K562 (cell line): ENCODE results near the gene FGFBP3. TPM values are rescaled to one million over a fixed set of nuclear protein-coding genes. Genes with fewer than 3 reads are reported as not detected.
A peak's percentile ranks its signal among the peaks of the same experiment; 100 is the strongest.

Experiments used
- ATAC-seq: fragments of 200-7000 bp; cut with Tn5 transposase; 3 replicates; pipeline ENCODE4 v1.9.1; 2020; ENCODE audit warnings: moderate library complexity
- BruUV-seq: library from RNA; stranded (reverse); fragments of 400-500 nt; replicated peaks from 2 replicates; lab custom pipeline; 2021; lab: Mats Ljungman, UMichigan
- CTCF ChIA-PET: fragments of 300-600 bp; formaldehyde crosslinking; extraction: SDS; loops from one replicate; lab custom pipeline; 2021; ENCODE audit warnings: low intra/inter-chr PET ratio; lab: Yijun Ruan, JAX
- POLR2A ChIA-PET: fragments of 300-600, 350-650 bp; sonication (Branson Sonifier 250); formaldehyde crosslinking; extraction: SDS; loops from one replicate; lab custom pipeline; 2021; ENCODE audit warnings: antibody characterized with exemption, inconsistent platforms; lab: Yijun Ruan, JAX
- DNase-seq, 4 experiments: peaks; one replicate each; pipeline versions ENCODE4 v3.0.0 to v3.0.0-alpha.2; 2011 to 2018; ENCODE audit warnings: low spot score in 3 of 4, mixed read lengths in 3 of 4; ENCODE audit errors: extremely low read depth in 1 of 4
- FAIRE-seq: peaks from 2 replicates; lab custom pipeline; 2011; peaks lifted over from hg19 to GRCh38; lab: Jason Lieb, UNC
- H2AFZ ChIP-seq: 2 replicates; pipeline ENCODE4 v1.6.0; 2011; ENCODE audit warnings: low read depth, low read length, control low read depth, inconsistent platforms
- H3K27ac ChIP-seq: fragments of 200-600 bp; 3 replicates; pipeline ENCODE4 v1.8.0; 2011; ENCODE audit warnings: low read depth, mild to moderate bottlenecking, control low read depth, inconsistent platforms, low read length, moderate library complexity, mixed read lengths; ENCODE audit errors: extremely low read depth
- H3K27me3 ChIP-seq, 2 experiments: fragments of 300-600 bp in 1 of 2; 2 replicates in 1 of 2; 3 replicates in 1 of 2; pipeline versions ENCODE4 v1.6.0 to v1.8.0; 2011; ENCODE audit warnings: inconsistent platforms in 2 of 2, low read length in 2 of 2, mild to moderate bottlenecking in 1 of 2, mixed read lengths in 1 of 2, moderate library complexity in 1 of 2; ENCODE audit not compliant: control insufficient read depth in 2 of 2, insufficient read depth in 2 of 2
- H3K36me3 ChIP-seq: fragments of 300-600 bp; 3 replicates; pipeline ENCODE4 v1.8.0; 2011; ENCODE audit warnings: mild to moderate bottlenecking, low read length, inconsistent platforms; ENCODE audit not compliant: control insufficient read depth, insufficient read depth
- H3K4me1 ChIP-seq, 2 experiments: fragments of 200-600 bp in 1 of 2; replicated peaks in 1 of 2; 2 replicates in 1 of 2; 3 replicates in 1 of 2; pipeline versions ENCODE4 v1.5.1 to v1.8.0; 2011; ENCODE audit warnings: inconsistent platforms in 2 of 2, low read length in 2 of 2, mild to moderate bottlenecking in 1 of 2, mixed read lengths in 1 of 2, moderate library complexity in 1 of 2; ENCODE audit not compliant: control insufficient read depth in 2 of 2, insufficient read depth in 2 of 2
- H3K4me2 ChIP-seq: 2 replicates; pipeline ENCODE4 v1.6.1; 2011; ENCODE audit warnings: low read length, control low read depth, inconsistent platforms, mixed read lengths; ENCODE audit not compliant: insufficient read depth
- H3K4me3 ChIP-seq: fragments of 200-600 bp; sonication (generic), shearing (Covaris generic); 2 replicates; pipeline ENCODE4 v1.5.1; 2016; ENCODE audit warnings: control low read depth, inconsistent platforms
- H3K79me2 ChIP-seq: fragments of 200-600 bp; 3 replicates; pipeline ENCODE4 v1.8.0; 2011; ENCODE audit warnings: low read length, inconsistent platforms; ENCODE audit not compliant: control insufficient read depth, insufficient read depth
- H3K9ac ChIP-seq, 2 experiments: 2 replicates each; pipeline versions ENCODE4 v1.6.0 to v1.6.1; 2011; ENCODE audit warnings: low read depth in 2 of 2, low read length in 2 of 2, control low read depth in 1 of 2, inconsistent platforms in 1 of 2, mild to moderate bottlenecking in 1 of 2, mixed read lengths in 1 of 2; ENCODE audit not compliant: insufficient read depth in 1 of 2
- H3K9me1 ChIP-seq: one replicate; pipeline ENCODE4 v1.6.0; 2011; ENCODE audit warnings: inconsistent platforms, mild to moderate bottlenecking, low read length, moderate library complexity; ENCODE audit not compliant: control insufficient read depth, insufficient read depth
- H3K9me3 ChIP-seq: replicated peaks from 2 replicates; pipeline ENCODE4 v1.5.1; 2011; ENCODE audit warnings: low read depth, low read length, inconsistent platforms; ENCODE audit not compliant: control insufficient read depth, insufficient read depth
- H4K20me1 ChIP-seq: replicated peaks from 2 replicates; pipeline ENCODE4 v1.6.1; 2011; ENCODE audit warnings: low read length, inconsistent platforms, mixed read lengths; ENCODE audit not compliant: control insufficient read depth, insufficient read depth
- BCOR ChIP-seq: fragments of 450-650 bp; IDR thresholded peaks from 2 replicates; pipeline ENCODE4 v1.6.1; 2016
- EHMT2 ChIP-seq: fragments of 450-650 bp; IDR thresholded peaks from 2 replicates; pipeline ENCODE4 v1.6.1; 2018; ENCODE audit warnings: antibody characterized with exemption
- MBD2 ChIP-seq: sonication (generic); IDR thresholded peaks from 2 replicates; pipeline ENCODE4 v1.6.1; 2016; ENCODE audit warnings: low read depth, borderline replicate concordance
- MTA3 ChIP-seq: fragments of 450-650 bp; formaldehyde crosslinking; IDR thresholded peaks from 2 replicates; pipeline ENCODE4 v1.6.1; 2017; ENCODE audit warnings: mild to moderate bottlenecking, borderline replicate concordance
- NFIC ChIP-seq: fragments of 450-650 bp; IDR thresholded peaks from 2 replicates; pipeline ENCODE4 v1.6.1; 2017; ENCODE audit warnings: mild to moderate bottlenecking, inconsistent platforms
- NFIX ChIP-seq: fragments of 250-450 bp; sonication (Bioruptor Pico); IDR thresholded peaks from 2 replicates; pipeline ENCODE4 v1.4.0; 2020; ENCODE audit warnings: low read depth, mild to moderate bottlenecking, moderate library complexity
- NONO ChIP-seq, 2 experiments: fragments of 200-400 bp in 1 of 2; fragments of 450-650 bp in 1 of 2; formaldehyde crosslinking in 1 of 2; IDR thresholded peaks; 2 replicates each; pipeline ENCODE4 v1.6.1; 2017; ENCODE audit warnings: low read depth in 2 of 2, mild to moderate bottlenecking in 2 of 2, moderate library complexity in 2 of 2, low read length in 1 of 2
- NR3C1 ChIP-seq: sonication (generic); formaldehyde crosslinking; IDR thresholded peaks from 2 replicates; pipeline ENCODE4 v1.8.1; 2022; ENCODE audit warnings: missing genetic modification reagents
- PML ChIP-seq: IDR thresholded peaks from 2 replicates; pipeline ENCODE4 v1.6.1; 2012; ENCODE audit warnings: low read length, inconsistent platforms
- PURB ChIP-seq: sonication (generic); formaldehyde crosslinking; IDR thresholded peaks from 2 replicates; pipeline ENCODE4 v1.9.0; 2021; ENCODE audit warnings: low read depth, mild to moderate bottlenecking, missing genetic modification reagents
- RBBP5 ChIP-seq: fragments of 200-600 bp; sonication (generic); IDR thresholded peaks from 2 replicates; pipeline ENCODE4 v1.6.1; 2012; ENCODE audit warnings: borderline replicate concordance, mild to moderate bottlenecking, low read length, control low read depth, inconsistent platforms; ENCODE audit not compliant: insufficient read depth, poor library complexity, severe bottlenecking
- TRIM24 ChIP-seq, 2 experiments: fragments of 450-650 bp; IDR thresholded peaks; 2 replicates each; pipeline ENCODE4 v1.6.1; 2016
- ZBTB1 ChIP-seq: sonication (generic); formaldehyde crosslinking; IDR thresholded peaks from 2 replicates; pipeline ENCODE4 v1.8.1; 2023; ENCODE audit warnings: missing genetic modification reagents, low read depth, mild to moderate bottlenecking, borderline replicate concordance
- ZNF431 ChIP-seq: sonication (generic); formaldehyde crosslinking; IDR thresholded peaks from 2 replicates; pipeline ENCODE4 v1.8.0; 2022; ENCODE audit warnings: mild to moderate bottlenecking, missing genetic modification reagents
- WGBS: fragments of 100-300 bp; shearing (Covaris generic); methylation state at CpG from one replicate; pipeline ENCODE4 v1.1.6; 2016; ENCODE audit warnings: low coverage, mixed read lengths; ENCODE audit not compliant: insufficient coverage; ENCODE audit errors: missing lambda C conversion rate; 5-methylcytosine and 5-hydroxymethylcytosine counted together
- in situ Hi-C: fragments of 300-500 bp; cut with MboI; formaldehyde crosslinking; loops from 4 replicates; pipeline ENCODE4 v1.15.0; 2018; ENCODE audit warnings: inconsistent platforms, mixed read lengths
- intact Hi-C: fragments of 100-400 bp; cut with micrococcal nuclease; formaldehyde crosslinking; loops from 2 replicates; pipeline ENCODE4 v1.14.2; 2022
- polyA plus RNA-seq, 8 experiments: library from polyadenylated mRNA; depleted of rRNA in 4 of 8; stranded (reverse) in 5 of 8; unstranded in 3 of 8; fragments of >200 nt; fragmentation: Nextera tagmentation in 2 of 8; fragmentation: Illumina TruSeq in 1 of 8; extraction: Ambion mirVana in 2 of 8; extraction: Trizol in 1 of 8; gene quantifications; 2 replicates each; pipeline versions ENCODE4 v1.2.1 to v1.2.3, GENCODE V29; 2011 to 2014; ENCODE audit warnings: inconsistent platforms in 1 of 8, missing spikeins in 1 of 8
- total RNA-seq, 7 experiments: library from RNA; depleted of rRNA in 6 of 7; stranded (reverse); fragments of >200 nt in 6 of 7; fragmentation: Illumina TruSeq in 2 of 7; extraction: Trizol in 2 of 7; gene quantifications; 2 replicates each; pipeline versions ENCODE4 v1.2.1 to v1.2.3, GENCODE V29; 2011 to 2021; ENCODE audit warnings: low replicate concordance in 1 of 7
- TF ChIP-seq, protein P1 (sequence below): fragments of 450-650 bp; formaldehyde crosslinking; IDR thresholded peaks from 2 replicates; pipeline ENCODE4 v1.4.0; 2022; ENCODE audit warnings: mild to moderate bottlenecking, moderate library complexity
- TF ChIP-seq, protein P2 (sequence below): fragments of 450-650 bp; conservative IDR thresholded peaks from 2 replicates; pipeline ENCODE4 v1.6.1; 2016; ENCODE audit warnings: missing genetic modification characterization, low read depth, mild to moderate bottlenecking, missing compliant biosample characterization, moderate library complexity

The FGFBP3 gene
- total and polyA plus RNA-seq, 9 of the 15 experiments (the other 6 are each of a cell fraction or from before 2014, with no cell fraction given) = 0.58 to 3.0 (median 1.5) TPM

DNA sequence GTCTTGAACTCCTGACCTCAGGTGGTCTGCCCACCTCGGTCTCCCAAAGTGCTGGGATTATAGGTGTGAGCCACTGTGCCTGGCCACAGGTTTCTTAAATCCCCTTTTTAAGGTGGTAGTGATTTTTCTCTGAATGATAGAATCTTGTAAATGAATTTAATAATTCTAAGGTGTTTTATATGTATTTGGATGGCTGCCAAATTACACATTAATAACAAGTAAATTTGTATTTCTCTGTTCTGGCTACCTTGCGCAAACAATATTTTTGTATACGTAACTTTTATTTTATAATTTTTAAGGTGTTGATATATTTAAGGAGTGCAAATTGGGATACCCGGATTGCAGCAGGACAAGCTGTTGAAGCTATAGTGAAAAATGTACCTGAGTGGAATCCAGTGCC, 30.4 kb upstream of the FGFBP3 start:
- Histone ChIP-seq H3K36me3 (peaks cover 69% of the 10 kb centered on the region; the same call in 2 of the 3 replicates), H3K27me3 (no peaks in the 10 kb centered on the region), H3K27ac (no peak overlapping the region), H3K9ac (no peak overlapping the region), H2AFZ (no peak overlapping the region), H4K20me1 (no peaks in the 10 kb centered on the region), H3K9me3 (no peaks in the 10 kb centered on the region), H3K9me1 (no peaks in the 10 kb centered on the region), H3K4me3 (no peak overlapping the region), H3K4me1 (no peaks in the 10 kb centered on the region), H3K4me2 (no peak overlapping the region), H3K79me2 (peaks cover 62% of the 10 kb centered on the region)
- intact Hi-C loops (no loop called here), in situ Hi-C loops (no loop called here)
- ATAC-seq (no peak), FAIRE-seq (no peak), DNase-seq (no peak)
- TF ChIP-seq NFIX (CRISPR knock-in tag) (peak; percentile 55; the same call in 1 of the 2 replicates), TRIM24 (IDR thresholded peaks at IDR 0.05) (no peak), NFIC (peak; percentile 71)
- ChIA-PET CTCF (no interaction called here), POLR2A (interaction anchor here (1.1 kb wide), 1 partner anchor 16 kb away, joined by 3 read pairs; the partner anchor contains the start of gene BTAF1)
- BruUV-seq = no TSS peak
- 100% methylated on average over 4 of the region's 4 CpGs for WGBS

DNA sequence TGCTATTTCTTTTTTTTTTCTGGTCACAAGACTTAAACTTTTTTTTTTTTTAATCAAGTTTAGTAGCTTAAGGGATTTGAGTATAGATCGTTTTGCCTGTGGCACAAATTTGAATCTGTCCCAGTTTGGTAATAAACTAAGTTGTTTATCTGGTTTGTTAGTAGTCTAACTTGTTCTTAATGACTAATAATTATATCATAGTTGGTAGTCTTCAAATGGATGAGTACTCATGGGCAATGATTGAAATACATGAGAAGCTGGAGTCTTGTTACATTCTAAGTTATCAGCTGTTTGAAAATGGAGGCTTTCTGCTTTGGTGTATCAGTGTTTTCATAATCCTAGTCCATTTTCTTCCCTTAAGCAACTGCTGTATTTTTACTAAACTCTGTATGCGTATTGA, 26.6 kb upstream of the FGFBP3 start:
- POLR2A ChIA-PET = no interaction called here
- no peak for FAIRE-seq
- H3K36me3 ChIP-seq = peaks cover 66% of the 10 kb centered on the region; the same call in 2 of the 3 replicates

More for the DNA sequence above, 26.6 kb upstream of the FGFBP3 start:
- no peak for ATAC-seq
- no peaks in the 10 kb centered on the region for H3K4me1 ChIP-seq
- no peak overlapping the region for H3K4me2 ChIP-seq
- H2AFZ ChIP-seq = no peak overlapping the region
- H4K20me1 ChIP-seq = peaks cover 16% of the 10 kb centered on the region; the same call in 1 of the 2 replicates
- in situ Hi-C loops (no loop called here), intact Hi-C loops (no loop called here)
- H3K9ac ChIP-seq = no peak overlapping the region
- H3K9me1 ChIP-seq = peaks cover 4% of the 10 kb centered on the region
- peaks cover 92% of the 10 kb centered on the region for H3K79me2 ChIP-seq
- no peak overlapping the region for H3K4me3 ChIP-seq
- CTCF ChIA-PET = no interaction called here
- no peaks in the 10 kb centered on the region for H3K9me3 ChIP-seq
- no peak for TF ChIP-seq BCOR
- no peak for TF ChIP-seq MTA3
- no peak for TF ChIP-seq ZBTB1 (CRISPR knock-in tag)
- TF ChIP-seq, protein P1, sequence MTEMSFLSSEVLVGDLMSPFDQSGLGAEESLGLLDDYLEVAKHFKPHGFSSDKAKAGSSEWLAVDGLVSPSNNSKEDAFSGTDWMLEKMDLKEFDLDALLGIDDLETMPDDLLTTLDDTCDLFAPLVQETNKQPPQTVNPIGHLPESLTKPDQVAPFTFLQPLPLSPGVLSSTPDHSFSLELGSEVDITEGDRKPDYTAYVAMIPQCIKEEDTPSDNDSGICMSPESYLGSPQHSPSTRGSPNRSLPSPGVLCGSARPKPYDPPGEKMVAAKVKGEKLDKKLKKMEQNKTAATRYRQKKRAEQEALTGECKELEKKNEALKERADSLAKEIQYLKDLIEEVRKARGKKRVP (CRISPR knock-in tag) = no peak
- no peak for TF ChIP-seq PML
- TF ChIP-seq, protein P2, sequence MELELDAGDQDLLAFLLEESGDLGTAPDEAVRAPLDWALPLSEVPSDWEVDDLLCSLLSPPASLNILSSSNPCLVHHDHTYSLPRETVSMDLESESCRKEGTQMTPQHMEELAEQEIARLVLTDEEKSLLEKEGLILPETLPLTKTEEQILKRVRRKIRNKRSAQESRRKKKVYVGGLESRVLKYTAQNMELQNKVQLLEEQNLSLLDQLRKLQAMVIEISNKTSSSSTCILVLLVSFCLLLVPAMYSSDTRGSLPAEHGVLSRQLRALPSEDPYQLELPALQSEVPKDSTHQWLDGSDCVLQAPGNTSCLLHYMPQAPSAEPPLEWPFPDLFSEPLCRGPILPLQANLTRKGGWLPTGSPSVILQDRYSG = no peak
- TF ChIP-seq NR3C1 (CRISPR knock-in tag) = no peak
- TF ChIP-seq ZNF431 (CRISPR knock-in tag) = no peak
- no peak for TF ChIP-seq RBBP5
- TF ChIP-seq PURB (CRISPR knock-in tag) = no peak
- TF ChIP-seq EHMT2 = no peak
- no peak for TF ChIP-seq NONO (IDR thresholded peaks at IDR 0.05; ENCODE audit: low read depth in 2 of 2, low read length in 1 of 2)
- TF ChIP-seq MBD2 = no peak
- no peaks in the 10 kb centered on the region for H3K27me3 ChIP-seq
- H3K27ac ChIP-seq = no peak overlapping the region
- no peak for DNase-seq
- 86% methylated on average over 1 of the region's 2 CpGs for WGBS
- BruUV-seq = no TSS peak
